Measurements from ENCODE around the gene ANKH. TPM values are rescaled to one million over a fixed set of nuclear protein-coding genes. Genes with fewer than 3 reads are reported as not detected.

Gene ANKH
- total and polyA plus RNA-seq, 10 of the 15 experiments (the other 5 are each of a cell fraction or from before 2014, with no cell fraction given): 2.1 to 43.9 (median 14.4) TPM

DNA sequence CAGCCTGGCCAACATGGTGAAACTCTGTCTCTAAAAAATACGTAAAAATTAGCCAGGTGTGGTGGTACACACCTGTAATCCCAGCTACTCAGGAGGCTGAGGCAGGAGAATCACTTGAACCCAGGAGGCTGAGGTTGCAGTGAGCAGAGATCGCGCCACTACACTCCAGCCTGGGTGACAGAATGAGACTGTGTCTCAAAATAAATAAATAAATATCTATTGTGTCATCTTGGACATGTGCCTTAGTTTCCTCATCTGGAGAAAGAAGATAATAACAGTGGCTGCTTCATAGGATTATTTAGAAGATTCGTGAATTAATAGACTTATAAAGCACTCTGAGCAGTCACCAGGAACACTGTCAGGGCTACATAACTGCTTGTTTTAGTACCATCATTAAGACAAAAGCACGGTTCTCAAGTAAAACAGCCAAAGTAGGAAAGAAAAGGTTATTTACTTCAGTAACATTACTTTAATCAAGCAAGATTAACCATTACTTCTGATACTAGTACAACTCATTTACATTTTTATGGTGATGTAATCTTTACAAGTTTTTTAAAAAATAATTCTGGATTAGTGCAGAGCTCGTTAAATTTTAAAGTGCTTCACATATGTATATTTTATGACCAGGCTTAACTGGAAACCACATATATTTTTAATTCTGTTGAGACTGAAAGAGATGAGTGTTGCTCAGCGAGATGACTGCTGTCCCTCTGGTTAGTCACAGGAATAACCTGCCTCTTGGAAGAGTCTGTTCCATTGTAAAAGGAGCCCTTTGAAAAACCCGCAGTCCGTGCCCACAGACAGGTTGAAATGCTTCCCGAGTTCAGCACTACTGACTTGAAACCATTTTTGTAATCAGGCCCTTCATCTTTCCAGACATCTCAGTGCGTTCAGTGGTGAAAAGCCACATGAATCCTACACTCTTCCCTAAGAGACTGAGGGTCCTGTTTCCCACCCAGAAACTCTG, 36.7 kb downstream of the ANKH start:
- H3K4me2 ChIP-seq (ENCODE audit: control insufficient read depth, insufficient read depth): no peak overlapping the region
- ATAC-seq: no peak
- intact Hi-C loops (cut with micrococcal nuclease; ENCODE audit: unreplicated experiment): no loop called here

More for the DNA sequence above, 36.7 kb downstream of the ANKH start:
- TF ChIP-seq SMARCA5 (IDR thresholded peaks at IDR 0.05): no peak
- TF ChIP-seq, protein P1, sequence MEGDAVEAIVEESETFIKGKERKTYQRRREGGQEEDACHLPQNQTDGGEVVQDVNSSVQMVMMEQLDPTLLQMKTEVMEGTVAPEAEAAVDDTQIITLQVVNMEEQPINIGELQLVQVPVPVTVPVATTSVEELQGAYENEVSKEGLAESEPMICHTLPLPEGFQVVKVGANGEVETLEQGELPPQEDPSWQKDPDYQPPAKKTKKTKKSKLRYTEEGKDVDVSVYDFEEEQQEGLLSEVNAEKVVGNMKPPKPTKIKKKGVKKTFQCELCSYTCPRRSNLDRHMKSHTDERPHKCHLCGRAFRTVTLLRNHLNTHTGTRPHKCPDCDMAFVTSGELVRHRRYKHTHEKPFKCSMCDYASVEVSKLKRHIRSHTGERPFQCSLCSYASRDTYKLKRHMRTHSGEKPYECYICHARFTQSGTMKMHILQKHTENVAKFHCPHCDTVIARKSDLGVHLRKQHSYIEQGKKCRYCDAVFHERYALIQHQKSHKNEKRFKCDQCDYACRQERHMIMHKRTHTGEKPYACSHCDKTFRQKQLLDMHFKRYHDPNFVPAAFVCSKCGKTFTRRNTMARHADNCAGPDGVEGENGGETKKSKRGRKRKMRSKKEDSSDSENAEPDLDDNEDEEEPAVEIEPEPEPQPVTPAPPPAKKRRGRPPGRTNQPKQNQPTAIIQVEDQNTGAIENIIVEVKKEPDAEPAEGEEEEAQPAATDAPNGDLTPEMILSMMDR (IDR thresholded peaks at IDR 0.05 in 2 of 3, conservative IDR thresholded peaks at IDR 0.05 in 1 of 3; ENCODE audit: control insufficient read depth in 2 of 3, extremely low read depth in 1 of 3, insufficient read depth in 1 of 3, low read depth in 3 of 3, low read length in 3 of 3): no peak
- Histone ChIP-seq H3K9ac (ENCODE audit: control insufficient read depth, insufficient read depth, low read length) (no peak overlapping the region), H3K36me3 (ENCODE audit: control insufficient read depth in 2 of 2, insufficient read depth in 2 of 2, low read length in 1 of 2) (no peaks in the 10 kb centered on the region), H3K9me3 (replicated peaks; ENCODE audit: control insufficient read depth, insufficient read depth, low read length) (no peaks in the 10 kb centered on the region), H4K20me1 (ENCODE audit: control insufficient read depth, insufficient read depth) (no peaks in the 10 kb centered on the region), H3K4me1 (ENCODE audit: control insufficient read depth, insufficient read depth, low read length) (no peaks in the 10 kb centered on the region), H2AFZ (ENCODE audit: control insufficient read depth, low read depth, low read length) (no peak overlapping the region), H3K27ac (ENCODE audit: control insufficient read depth, insufficient read depth) (no peak overlapping the region), H3K27me3 (replicated peaks in 1 of 2; ENCODE audit: control insufficient read depth in 2 of 2, insufficient read depth in 2 of 2, low read length in 1 of 2) (no peaks in the 10 kb centered on the region), H3K79me2 (ENCODE audit: control insufficient read depth, insufficient read depth, low read length) (no peaks in the 10 kb centered on the region), H3K4me3 (no peak overlapping the region)
- no peak for FAIRE-seq
- ChIA-PET POLR2A (no interaction called here), SMC1A (ENCODE audit: uncharacterized antibody, unreplicated experiment) (no interaction called here), CTCF (no interaction called here), RAD21 (ENCODE audit: unreplicated experiment) (interaction anchor here (0.9 kb wide), 1 partner anchor 108 kb away, joined by 3 read pairs; no protein-coding TSS in a partner anchor)
- WGBS (ENCODE audit: insufficient coverage, insufficient replicate concordance, low lambda C conversion rate, missing lambda C conversion rate): 97% methylated on average over 11 of the region's 11 CpGs
- no peak for DNase-seq (ENCODE audit: low read depth, low spot score)
- BruUV-seq (replicated peaks): no TSS peak
- in situ Hi-C loops (cut with MboI): no loop called here

Data from GM12878 (cell line).